ENCODE measurements around the gene CLECL1.

GRCh38 chr12:9674226-9674590 lies 58.7 kb downstream of the CLECL1 start:
- TF ChIP-seq, protein P1, sequence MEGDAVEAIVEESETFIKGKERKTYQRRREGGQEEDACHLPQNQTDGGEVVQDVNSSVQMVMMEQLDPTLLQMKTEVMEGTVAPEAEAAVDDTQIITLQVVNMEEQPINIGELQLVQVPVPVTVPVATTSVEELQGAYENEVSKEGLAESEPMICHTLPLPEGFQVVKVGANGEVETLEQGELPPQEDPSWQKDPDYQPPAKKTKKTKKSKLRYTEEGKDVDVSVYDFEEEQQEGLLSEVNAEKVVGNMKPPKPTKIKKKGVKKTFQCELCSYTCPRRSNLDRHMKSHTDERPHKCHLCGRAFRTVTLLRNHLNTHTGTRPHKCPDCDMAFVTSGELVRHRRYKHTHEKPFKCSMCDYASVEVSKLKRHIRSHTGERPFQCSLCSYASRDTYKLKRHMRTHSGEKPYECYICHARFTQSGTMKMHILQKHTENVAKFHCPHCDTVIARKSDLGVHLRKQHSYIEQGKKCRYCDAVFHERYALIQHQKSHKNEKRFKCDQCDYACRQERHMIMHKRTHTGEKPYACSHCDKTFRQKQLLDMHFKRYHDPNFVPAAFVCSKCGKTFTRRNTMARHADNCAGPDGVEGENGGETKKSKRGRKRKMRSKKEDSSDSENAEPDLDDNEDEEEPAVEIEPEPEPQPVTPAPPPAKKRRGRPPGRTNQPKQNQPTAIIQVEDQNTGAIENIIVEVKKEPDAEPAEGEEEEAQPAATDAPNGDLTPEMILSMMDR (IDR thresholded peaks at IDR 0.05; ENCODE audit: insufficient read depth, low read depth, low read length), result no peak
- no peak for TF ChIP-seq EZH2 (IDR thresholded peaks at IDR 0.05; ENCODE audit: insufficient read depth, low read length)

Data from astrocyte (in vitro differentiated cells and primary cell).